ENCODE data around the gene PLEKHH2.

Gene PLEKHH2

DNA sequence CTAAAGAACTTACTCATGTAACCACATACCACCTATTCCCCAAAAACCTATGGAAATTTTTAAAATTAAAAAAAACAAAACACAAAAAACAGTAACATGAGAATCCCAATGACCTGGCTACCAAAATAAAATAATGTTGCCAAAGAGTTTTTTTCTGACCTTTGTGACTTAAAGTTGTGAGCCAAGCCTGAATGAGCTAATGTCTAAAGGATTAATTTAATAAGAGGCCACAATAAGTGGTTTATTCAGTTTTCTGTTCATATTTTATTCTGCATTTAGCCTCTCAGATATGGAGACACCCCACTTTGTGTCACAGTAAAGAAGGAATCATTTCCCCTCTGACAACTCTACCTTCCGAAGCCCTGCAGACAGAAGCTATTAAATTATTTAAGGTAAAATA is 94.2 kb downstream of the PLEKHH2 start:
- no peaks in the 10 kb centered on the region for H3K27me3 ChIP-seq (replicated peaks; ENCODE audit: control insufficient read depth, insufficient read depth, low read length, poor library complexity, severe bottlenecking)
- no peak overlapping the region for H3K27ac ChIP-seq (ENCODE audit: insufficient read depth, low read length, poor library complexity, severe bottlenecking)
- H3K9me3 ChIP-seq (ENCODE audit: control insufficient read depth, low read length) = no peaks in the 10 kb centered on the region
- no peak for DNase-seq
- H3K36me3 ChIP-seq (ENCODE audit: control insufficient read depth, insufficient read depth, low read length) = no peaks in the 10 kb centered on the region
- no peaks in the 10 kb centered on the region for H3K4me1 ChIP-seq (ENCODE audit: control insufficient read depth, insufficient read depth, low read length, poor library complexity, severe bottlenecking)
- no peak overlapping the region for H3K4me3 ChIP-seq (ENCODE audit: insufficient read depth, low read depth, low read length, poor library complexity, severe bottlenecking)

GRCh38 chr2:43736637-43737036 is 99.6 kb downstream of the PLEKHH2 start:
- H3K27ac ChIP-seq (ENCODE audit: insufficient read depth, low read length, poor library complexity, severe bottlenecking) = no peak overlapping the region

GRCh38 chr2:43737097-43737854 is 100.2 kb downstream of the PLEKHH2 start:
- Histone ChIP-seq H3K9me3 (ENCODE audit: control insufficient read depth, low read length) (no peaks in the 10 kb centered on the region), H3K27me3 (replicated peaks; ENCODE audit: control insufficient read depth, insufficient read depth, low read length, poor library complexity, severe bottlenecking) (no peaks in the 10 kb centered on the region), H3K36me3 (ENCODE audit: control insufficient read depth, insufficient read depth, low read length) (no peaks in the 10 kb centered on the region), H3K27ac (ENCODE audit: insufficient read depth, low read length, poor library complexity, severe bottlenecking) (no peak overlapping the region), H3K4me3 (ENCODE audit: insufficient read depth, low read depth, low read length, poor library complexity, severe bottlenecking) (no peak overlapping the region), H3K4me1 (ENCODE audit: control insufficient read depth, insufficient read depth, low read length, poor library complexity, severe bottlenecking) (no peaks in the 10 kb centered on the region)
- DNase-seq = no peak

More at GRCh38 chr2:43736637-43737036, 99.6 kb downstream of the PLEKHH2 start:
- no peak for DNase-seq
- Histone ChIP-seq H3K9me3 (ENCODE audit: control insufficient read depth, low read length) (no peaks in the 10 kb centered on the region), H3K4me1 (ENCODE audit: control insufficient read depth, insufficient read depth, low read length, poor library complexity, severe bottlenecking) (no peaks in the 10 kb centered on the region), H3K36me3 (ENCODE audit: control insufficient read depth, insufficient read depth, low read length) (no peaks in the 10 kb centered on the region), H3K27me3 (replicated peaks; ENCODE audit: control insufficient read depth, insufficient read depth, low read length, poor library complexity, severe bottlenecking) (no peaks in the 10 kb centered on the region), H3K4me3 (ENCODE audit: insufficient read depth, low read depth, low read length, poor library complexity, severe bottlenecking) (no peak overlapping the region)

GRCh38 chr2:43737855-43738254 is 100.8 kb downstream of the PLEKHH2 start:
- Histone ChIP-seq H3K27me3 (replicated peaks; ENCODE audit: control insufficient read depth, insufficient read depth, low read length, poor library complexity, severe bottlenecking) (no peaks in the 10 kb centered on the region), H3K36me3 (ENCODE audit: control insufficient read depth, insufficient read depth, low read length) (no peaks in the 10 kb centered on the region), H3K4me1 (ENCODE audit: control insufficient read depth, insufficient read depth, low read length, poor library complexity, severe bottlenecking) (no peaks in the 10 kb centered on the region), H3K27ac (ENCODE audit: insufficient read depth, low read length, poor library complexity, severe bottlenecking) (no peak overlapping the region), H3K9me3 (ENCODE audit: control insufficient read depth, low read length) (no peaks in the 10 kb centered on the region), H3K4me3 (ENCODE audit: insufficient read depth, low read depth, low read length, poor library complexity, severe bottlenecking) (no peak overlapping the region)
- DNase-seq = no peak

DNA sequence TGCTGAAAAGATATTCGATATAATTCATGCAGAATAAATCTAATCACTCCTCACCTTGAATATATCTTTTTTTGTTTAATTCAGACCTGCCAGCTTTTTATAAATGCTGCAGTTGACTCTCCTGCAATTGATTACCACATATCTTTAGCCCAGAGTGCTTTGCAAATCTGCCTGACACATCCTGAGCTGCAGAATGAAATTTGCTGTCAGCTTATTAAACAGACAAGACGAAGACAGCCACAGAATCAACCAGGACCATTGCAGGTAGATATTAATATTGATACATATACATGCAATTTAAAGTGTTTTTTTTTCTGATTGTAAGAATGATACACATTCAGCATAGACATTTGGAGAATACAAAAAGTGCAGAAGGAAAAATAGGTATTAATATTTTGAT is 101.2 kb downstream of the PLEKHH2 start:
- Histone ChIP-seq H3K4me3 (ENCODE audit: insufficient read depth, low read depth, low read length, poor library complexity, severe bottlenecking) (no peak overlapping the region), H3K27ac (ENCODE audit: insufficient read depth, low read length, poor library complexity, severe bottlenecking) (no peak overlapping the region), H3K27me3 (replicated peaks; ENCODE audit: control insufficient read depth, insufficient read depth, low read length, poor library complexity, severe bottlenecking) (no peaks in the 10 kb centered on the region), H3K9me3 (ENCODE audit: control insufficient read depth, low read length) (no peaks in the 10 kb centered on the region), H3K4me1 (ENCODE audit: control insufficient read depth, insufficient read depth, low read length, poor library complexity, severe bottlenecking) (no peaks in the 10 kb centered on the region), H3K36me3 (ENCODE audit: control insufficient read depth, insufficient read depth, low read length) (no peaks in the 10 kb centered on the region)
- DNase-seq = no peak

DNA sequence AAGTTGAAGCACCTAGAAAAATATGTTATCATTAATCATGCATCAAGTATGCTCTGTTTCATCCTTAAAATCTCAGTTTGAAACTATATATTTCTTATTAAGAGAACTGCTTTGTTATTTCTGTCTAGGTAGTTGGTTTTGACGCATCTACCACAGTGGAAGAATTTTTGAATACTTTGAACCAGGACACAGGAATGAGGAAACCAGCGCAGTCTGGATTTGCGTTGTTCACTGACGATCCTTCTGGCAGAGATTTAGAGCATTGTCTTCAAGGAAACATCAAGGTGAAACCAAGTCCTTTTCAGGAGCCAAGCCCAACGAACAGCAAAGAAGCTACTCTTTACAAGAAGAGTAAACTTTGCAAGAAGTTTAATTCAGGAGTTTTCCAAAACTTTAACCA is 106.6 kb downstream of the PLEKHH2 start:
- Histone ChIP-seq H3K27ac (ENCODE audit: insufficient read depth, low read length, poor library complexity, severe bottlenecking) (no peak overlapping the region), H3K9me3 (ENCODE audit: control insufficient read depth, low read length) (no peaks in the 10 kb centered on the region), H3K27me3 (replicated peaks; ENCODE audit: control insufficient read depth, insufficient read depth, low read length, poor library complexity, severe bottlenecking) (no peaks in the 10 kb centered on the region), H3K4me3 (ENCODE audit: insufficient read depth, low read depth, low read length, poor library complexity, severe bottlenecking) (no peak overlapping the region), H3K4me1 (ENCODE audit: control insufficient read depth, insufficient read depth, low read length, poor library complexity, severe bottlenecking) (no peaks in the 10 kb centered on the region), H3K36me3 (ENCODE audit: control insufficient read depth, insufficient read depth, low read length) (no peaks in the 10 kb centered on the region)
- DNase-seq = no peak

DNA sequence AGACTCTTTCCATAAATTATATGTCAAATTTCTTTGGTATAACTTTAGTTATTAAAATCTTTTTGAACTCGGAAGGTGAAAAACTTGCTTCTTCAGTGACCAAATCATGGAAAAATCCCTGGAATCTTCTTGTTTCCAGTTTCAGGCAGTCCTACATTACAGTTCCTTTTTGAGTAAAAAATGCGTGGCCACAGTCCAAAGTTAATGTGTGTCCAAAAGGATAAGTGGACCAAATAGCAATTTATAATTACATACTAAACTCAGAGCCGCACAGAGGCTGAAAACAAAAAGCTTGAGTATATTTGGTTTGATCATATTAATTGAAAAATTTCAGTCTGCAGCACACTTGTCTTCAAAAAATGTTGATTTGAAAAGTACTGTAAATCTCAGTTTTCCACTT is 108.4 kb downstream of the PLEKHH2 start:
- Histone ChIP-seq H3K9me3 (ENCODE audit: control insufficient read depth, low read length) (no peaks in the 10 kb centered on the region), H3K4me1 (ENCODE audit: control insufficient read depth, insufficient read depth, low read length, poor library complexity, severe bottlenecking) (no peaks in the 10 kb centered on the region), H3K4me3 (ENCODE audit: insufficient read depth, low read depth, low read length, poor library complexity, severe bottlenecking) (no peak overlapping the region), H3K36me3 (ENCODE audit: control insufficient read depth, insufficient read depth, low read length) (no peaks in the 10 kb centered on the region), H3K27me3 (replicated peaks; ENCODE audit: control insufficient read depth, insufficient read depth, low read length, poor library complexity, severe bottlenecking) (no peaks in the 10 kb centered on the region), H3K27ac (ENCODE audit: insufficient read depth, low read length, poor library complexity, severe bottlenecking) (no peak overlapping the region)
- DNase-seq = no peak

- no peaks in the 10 kb centered on the region for H3K9me3 ChIP-seq (ENCODE audit: control insufficient read depth, low read length)
- no peaks in the 10 kb centered on the region for H3K36me3 ChIP-seq (ENCODE audit: control insufficient read depth, insufficient read depth, low read length)
- H3K27me3 ChIP-seq (replicated peaks; ENCODE audit: control insufficient read depth, insufficient read depth, low read length, poor library complexity, severe bottlenecking) = no peaks in the 10 kb centered on the region
- H3K4me3 ChIP-seq (ENCODE audit: insufficient read depth, low read depth, low read length, poor library complexity, severe bottlenecking) = no peak overlapping the region
- H3K4me1 ChIP-seq (ENCODE audit: control insufficient read depth, insufficient read depth, low read length, poor library complexity, severe bottlenecking) = no peaks in the 10 kb centered on the region
- H3K27ac ChIP-seq (ENCODE audit: insufficient read depth, low read length, poor library complexity, severe bottlenecking) = no peak overlapping the region
- no peak for DNase-seq
Measured at GRCh38 chr2:43748333-43748732, 111.3 kb downstream of the PLEKHH2 start.

DNA sequence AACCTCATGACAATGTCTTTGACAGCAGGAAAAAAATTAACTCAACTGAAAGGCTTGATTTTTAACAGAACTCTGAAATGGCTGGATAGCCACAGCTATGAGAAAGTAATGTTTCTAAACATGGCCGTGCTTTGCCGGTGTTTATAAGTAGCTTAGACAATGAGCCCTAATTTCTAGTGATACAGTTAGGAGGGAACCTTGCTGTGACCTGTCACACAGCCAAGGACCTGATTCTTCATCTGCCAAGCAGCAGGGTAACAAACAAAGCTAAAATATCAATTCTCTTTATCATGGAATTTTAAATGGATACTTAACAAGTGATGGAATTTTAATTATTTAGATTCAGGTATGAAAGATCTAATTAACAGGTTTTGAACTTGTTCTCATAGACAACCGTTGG is 112.5 kb downstream of the PLEKHH2 start:
- no peaks in the 10 kb centered on the region for H3K27me3 ChIP-seq (replicated peaks; ENCODE audit: control insufficient read depth, insufficient read depth, low read length, poor library complexity, severe bottlenecking)
- DNase-seq = no peak
- H3K4me1 ChIP-seq (ENCODE audit: control insufficient read depth, insufficient read depth, low read length, poor library complexity, severe bottlenecking) = no peaks in the 10 kb centered on the region
- no peaks in the 10 kb centered on the region for H3K9me3 ChIP-seq (ENCODE audit: control insufficient read depth, low read length)
- no peak overlapping the region for H3K27ac ChIP-seq (ENCODE audit: insufficient read depth, low read length, poor library complexity, severe bottlenecking)
- H3K4me3 ChIP-seq (ENCODE audit: insufficient read depth, low read depth, low read length, poor library complexity, severe bottlenecking) = no peak overlapping the region
- H3K36me3 ChIP-seq (ENCODE audit: control insufficient read depth, insufficient read depth, low read length) = no peaks in the 10 kb centered on the region

- Histone ChIP-seq H3K27ac (ENCODE audit: insufficient read depth, low read length, poor library complexity, severe bottlenecking) (no peak overlapping the region), H3K4me1 (ENCODE audit: control insufficient read depth, insufficient read depth, low read length, poor library complexity, severe bottlenecking) (no peaks in the 10 kb centered on the region), H3K4me3 (ENCODE audit: insufficient read depth, low read depth, low read length, poor library complexity, severe bottlenecking) (no peak overlapping the region), H3K27me3 (replicated peaks; ENCODE audit: control insufficient read depth, insufficient read depth, low read length, poor library complexity, severe bottlenecking) (no peaks in the 10 kb centered on the region), H3K36me3 (ENCODE audit: control insufficient read depth, insufficient read depth, low read length) (no peaks in the 10 kb centered on the region), H3K9me3 (ENCODE audit: control insufficient read depth, low read length) (no peaks in the 10 kb centered on the region)
- DNase-seq = no peak
Measured at GRCh38 chr2:43751476-43751990, 114.5 kb downstream of the PLEKHH2 start.

Measured in effector memory CD4-positive, alpha-beta T cell (primary cell).